Activated T-cell treated with anti-CD3 and anti-CD28 coated beads for 4 hours (primary cell): ENCODE data around the gene STAM.

ENCODE experiments used
- DNase-seq: peaks from one replicate; pipeline ENCODE4 v3.0.0-alpha.2; 2020

The STAM gene

GRCh38 chr10:17733620-17734019, 89.7 kb downstream of the STAM start:
- DNase-seq, result no peak

DNA sequence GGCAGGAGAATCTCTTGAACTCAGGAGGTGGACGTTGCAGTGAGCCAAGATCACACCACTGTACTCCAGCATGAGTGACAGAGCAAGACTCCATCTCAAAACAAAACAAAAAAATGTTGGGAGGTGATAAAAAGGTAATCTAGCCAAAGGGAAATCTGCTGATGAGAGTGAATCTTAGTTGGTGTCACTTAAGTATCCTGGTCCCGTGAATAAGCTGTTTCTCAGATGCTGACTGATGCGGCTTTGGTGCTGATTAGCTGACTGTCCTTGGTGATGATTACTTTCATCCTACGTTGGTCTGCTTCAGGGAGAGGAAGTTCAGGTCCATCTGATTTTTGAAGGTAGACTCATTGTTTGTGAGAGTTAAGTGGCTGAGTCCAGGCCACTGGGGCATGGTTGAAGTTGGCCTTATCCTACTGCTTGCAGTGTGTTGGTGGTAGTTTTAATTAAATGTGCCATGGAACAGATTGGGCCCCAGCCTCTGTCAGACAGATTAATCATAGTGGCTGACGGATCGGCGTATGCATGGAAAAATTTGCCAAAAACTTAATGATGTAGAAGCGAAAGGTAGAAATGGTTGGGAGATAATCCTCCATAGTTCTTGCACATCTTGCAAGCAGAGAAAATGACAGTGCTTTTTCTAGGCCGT, 90.6 kb downstream of the STAM start:
- no peak for DNase-seq

DNA sequence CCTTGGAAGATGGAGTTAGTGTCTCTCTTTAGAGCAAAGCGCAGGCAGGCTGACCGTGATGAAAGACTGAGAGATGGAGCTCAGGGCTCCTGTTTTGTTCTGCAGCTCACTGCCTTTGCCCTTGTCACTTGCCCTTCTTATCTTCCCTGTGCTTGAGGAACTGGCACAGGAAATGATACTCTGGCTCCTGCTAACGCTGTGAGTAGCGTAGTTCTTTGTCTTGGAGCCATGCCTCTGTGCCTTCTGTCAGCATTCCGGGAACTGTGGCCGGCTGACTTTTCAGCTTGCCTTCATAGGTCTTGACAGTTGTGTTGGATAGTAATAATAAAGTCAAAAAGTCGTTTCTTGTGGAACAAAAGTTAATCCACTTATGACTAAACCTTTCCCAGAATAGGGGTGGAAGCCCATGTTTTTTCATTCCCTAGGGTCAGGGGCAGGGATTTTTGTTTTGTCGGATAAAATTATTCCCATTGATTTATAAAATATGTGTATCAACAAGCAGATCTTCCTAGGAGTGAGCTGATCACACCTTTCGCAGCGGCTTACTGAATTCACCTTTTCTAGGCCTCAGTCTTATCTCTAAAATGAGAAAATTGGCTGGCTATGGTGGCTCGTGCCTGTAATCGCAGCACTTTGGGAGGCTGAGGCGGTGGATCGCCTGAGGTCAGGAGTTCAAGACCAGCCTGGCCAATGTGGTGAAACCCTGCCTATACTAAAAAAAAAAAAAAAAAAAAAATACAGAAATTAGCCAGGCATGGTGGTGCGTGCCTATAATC, 91.4 kb downstream of the STAM start:
- no peak for DNase-seq

GRCh38 chr10:17736223-17736622, 92.3 kb downstream of the STAM start:
- no peak for DNase-seq

- DNase-seq, result no peak
These were observed 93.3 kb downstream of the STAM start for GRCh38 chr10:17737027-17737965.

DNA sequence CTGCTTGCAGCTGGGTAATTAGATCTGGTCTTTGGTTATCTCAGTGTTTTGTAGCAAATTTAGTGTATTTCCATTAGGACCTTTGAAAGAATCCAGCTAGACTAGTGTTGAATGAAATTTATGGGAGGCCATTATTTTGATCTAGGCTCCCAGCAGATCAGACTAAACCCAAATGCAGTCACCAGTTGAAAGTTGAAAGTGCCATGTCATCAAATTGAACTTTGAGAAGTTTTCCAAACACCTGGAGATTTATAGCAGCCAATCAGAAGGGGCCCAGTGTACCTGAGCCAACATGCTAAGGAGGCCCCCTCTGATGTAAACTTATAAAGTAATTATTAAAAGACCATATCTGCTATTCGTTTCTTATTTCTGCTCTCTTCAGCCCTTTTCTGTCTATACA, 96.7 kb downstream of the STAM start:
- DNase-seq, result no peak

DNA sequence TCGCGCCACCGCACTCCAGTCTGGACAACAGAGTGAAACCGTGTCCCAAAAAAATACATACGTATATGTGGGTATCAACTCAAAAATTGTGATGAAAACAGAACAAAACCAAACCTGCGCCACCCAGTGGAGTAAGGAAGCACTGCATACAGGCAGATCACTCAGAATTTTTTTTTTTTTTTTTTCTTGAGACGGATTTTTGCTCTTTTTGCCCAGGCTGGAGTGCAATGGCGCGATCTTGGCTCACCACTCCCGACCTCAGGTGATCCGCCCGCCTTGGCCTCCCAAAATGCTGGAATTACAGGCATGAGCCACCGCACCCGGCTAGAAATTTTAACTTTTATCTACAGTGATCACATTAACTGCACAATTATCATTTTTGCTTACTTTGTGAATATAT, 99.0 kb downstream of the STAM start:
- peak; percentile 63 for DNase-seq

DNA sequence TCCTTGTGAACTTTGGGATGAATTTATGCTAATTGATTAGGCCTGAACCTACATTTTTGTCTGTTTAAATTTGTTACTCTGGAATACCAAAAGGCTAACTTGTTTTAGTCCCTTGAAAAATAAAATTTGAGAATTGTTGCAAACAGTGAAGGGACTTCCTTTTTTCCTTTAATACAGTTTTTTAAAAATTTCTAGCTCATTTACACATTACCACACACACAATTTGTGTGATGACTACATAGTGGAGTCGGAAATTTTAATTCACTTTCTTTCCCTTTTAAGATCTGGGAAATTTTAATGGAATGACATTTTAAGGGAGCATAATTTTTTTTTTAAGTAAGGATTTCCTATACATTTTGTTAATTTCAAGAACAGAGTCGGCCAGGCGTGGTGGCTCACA, 99.5 kb downstream of the STAM start:
- no peak for DNase-seq

DNA sequence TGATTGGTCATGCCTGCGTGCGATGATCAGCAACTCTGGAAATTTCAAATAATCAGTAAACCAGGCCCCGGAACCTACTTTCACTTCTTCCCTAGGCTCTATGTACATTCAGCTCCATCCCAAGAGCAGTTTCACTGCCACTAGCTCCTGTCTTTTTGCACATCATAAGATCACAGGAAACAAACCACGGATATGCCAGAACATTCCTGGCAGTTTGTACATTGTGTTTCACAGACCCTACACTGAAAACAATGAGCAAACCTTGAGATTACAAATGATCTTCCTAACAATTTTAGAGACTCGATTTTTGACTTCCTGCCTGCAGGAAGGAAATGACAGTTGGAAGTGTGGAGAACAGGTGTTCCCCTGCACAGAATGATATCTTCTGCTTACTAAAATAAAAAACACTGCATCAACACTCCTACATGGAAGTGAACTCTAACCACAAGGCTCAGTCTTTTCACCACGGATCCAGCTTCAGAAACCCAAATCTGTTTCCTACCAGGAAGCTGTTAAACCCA, 100.5 kb downstream of the STAM start:
- DNase-seq, result no peak

- DNase-seq, result no peak
These were observed 104.1 kb downstream of the STAM start for GRCh38 chr10:17747883-17748550.

DNA sequence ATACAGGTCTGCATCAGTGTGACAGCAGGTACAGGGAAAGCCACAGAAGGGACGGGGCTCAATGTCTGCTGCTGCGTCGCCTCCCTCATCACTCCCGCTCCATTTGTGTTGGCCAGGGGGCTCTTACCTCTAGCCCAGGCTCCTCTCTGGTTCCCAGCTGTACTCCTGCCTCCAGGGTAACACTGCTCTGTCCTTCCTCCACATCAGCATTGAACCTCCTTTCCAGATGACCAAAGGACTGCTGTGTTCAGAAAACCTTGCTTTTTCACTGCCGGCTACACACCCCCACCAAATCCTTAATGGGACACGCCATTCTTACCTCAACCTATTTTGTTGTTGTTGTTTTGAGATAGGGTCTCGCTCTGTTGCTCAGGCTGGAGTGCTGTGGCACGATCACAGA, 105.9 kb downstream of the STAM start:
- no peak for DNase-seq

GRCh38 chr10:17751781-17752445, 108.0 kb downstream of the STAM start, which contains the start of gene TMEM236:
Gene TMEM236 (plus strand): TSS chr10:17752201. CDS start chr10:17752296, 95 bp downstream.
- no peak for DNase-seq

- no peak for DNase-seq
These were observed 112.7 kb downstream of the STAM start for GRCh38 chr10:17756557-17757217.

GRCh38 chr10:17758200-17758599, 114.2 kb downstream of the STAM start:
- DNase-seq, result no peak

DNA sequence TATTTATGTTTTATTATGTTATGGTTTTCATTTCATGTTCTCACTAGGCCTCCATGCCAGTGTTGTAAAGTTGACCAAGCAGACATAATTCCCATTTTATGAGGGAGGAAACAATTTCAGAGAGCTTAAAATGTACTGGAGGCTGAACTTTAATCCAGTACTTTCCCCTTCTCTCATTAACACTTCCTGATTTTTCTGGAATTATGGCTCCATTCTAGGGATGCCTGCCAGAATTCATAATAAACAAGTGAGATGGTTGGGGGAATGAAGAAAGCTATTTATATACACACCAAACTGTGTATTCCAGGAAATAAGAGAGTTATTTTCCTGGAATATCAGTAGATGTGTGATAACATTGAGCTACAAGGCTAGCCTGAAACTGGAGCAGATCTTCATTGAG, 114.9 kb downstream of the STAM start:
- no peak for DNase-seq

DNA sequence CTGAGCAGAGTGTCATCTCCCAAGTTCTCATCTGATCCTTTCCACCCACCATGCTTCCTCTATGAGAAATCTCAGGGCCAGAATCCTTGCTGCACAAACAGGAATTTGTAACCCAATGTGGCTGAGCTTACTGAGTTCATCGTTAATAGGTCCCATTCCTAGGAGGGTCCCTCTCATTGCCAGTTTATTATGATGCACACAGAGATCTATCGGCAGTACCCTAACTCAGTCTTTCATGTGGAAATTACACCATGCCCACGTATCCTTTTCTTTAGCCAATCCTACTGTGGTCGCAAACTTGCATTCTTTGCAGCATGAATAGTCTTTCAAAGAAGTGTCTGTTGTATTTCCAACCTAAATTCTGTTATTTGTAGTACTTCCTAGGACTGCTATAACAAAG, 120.2 kb downstream of the STAM start:
- DNase-seq, result no peak

DNA sequence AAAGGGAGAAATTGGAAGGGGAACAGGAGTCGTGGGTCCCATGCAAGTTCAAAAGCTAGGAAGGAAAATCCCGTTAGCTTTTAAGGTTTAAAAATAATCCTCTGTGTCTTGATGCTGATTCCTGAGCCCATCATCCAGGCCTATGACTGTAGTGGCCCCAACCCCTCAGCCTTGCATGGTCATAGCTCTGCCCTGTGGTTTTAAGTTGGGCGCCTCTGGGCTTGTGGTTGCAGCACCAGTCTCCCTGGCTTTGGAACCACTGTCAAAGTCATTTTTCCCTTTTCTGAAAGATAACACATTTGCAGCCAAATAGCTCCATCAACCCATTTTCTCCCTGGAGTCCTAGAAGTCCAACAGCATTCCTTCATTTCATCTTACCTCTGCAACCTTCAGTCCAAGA, 121.7 kb downstream of the STAM start:
- DNase-seq, result no peak
